BJ (cell line): Measurements from ENCODE around the gene PARP8. TPM values are rescaled to one million over a fixed set of nuclear protein-coding genes. Genes with fewer than 3 reads are reported as not detected.

Source experiments
- CTCF ChIA-PET: fragments of 350-600 bp; formaldehyde crosslinking; extraction: SDS; loops from one replicate; lab custom pipeline; 2021; ENCODE audit warnings: antibody characterized with exemption, inconsistent platforms; lab: Yijun Ruan, JAX
- POLR2A ChIA-PET: fragments of 300-600 bp; sonication (Branson Sonifier 250); formaldehyde crosslinking; extraction: SDS; loops from one replicate; lab custom pipeline; 2021; ENCODE audit warnings: antibody characterized with exemption; lab: Charles Lee
- DNase-seq: peaks from one replicate; pipeline ENCODE4 v3.0.0-alpha.2; 2011; ENCODE audit warnings: low read depth
- H3K27me3 ChIP-seq: 2 replicates; pipeline ENCODE4 v1.6.0; 2011; ENCODE audit warnings: low read length; ENCODE audit not compliant: control insufficient read depth, insufficient read depth
- H3K36me3 ChIP-seq: 2 replicates; pipeline ENCODE4 v1.5.1; 2011; ENCODE audit warnings: low read length; ENCODE audit not compliant: control insufficient read depth, insufficient read depth
- H3K4me3 ChIP-seq: 2 replicates; pipeline ENCODE4 v1.5.1; 2011; ENCODE audit warnings: low read depth, mild to moderate bottlenecking, control low read depth, low read length
- polyA plus RNA-seq: library from polyadenylated mRNA; depleted of rRNA; stranded (reverse); fragments of >200 nt; gene quantifications from 2 replicates; pipeline ENCODE4 v1.2.3, GENCODE V29; 2011
- TF ChIP-seq, protein P1 (sequence below): IDR thresholded peaks from 2 replicates; pipeline ENCODE4 v1.5.1; 2011; ENCODE audit warnings: low read depth, mild to moderate bottlenecking, control low read depth, inconsistent platforms, low read length, moderate library complexity; ENCODE audit not compliant: insufficient read depth

PARP8 gene
- polyA plus RNA-seq, 1 experiment, result 5.0 TPM

DNA sequence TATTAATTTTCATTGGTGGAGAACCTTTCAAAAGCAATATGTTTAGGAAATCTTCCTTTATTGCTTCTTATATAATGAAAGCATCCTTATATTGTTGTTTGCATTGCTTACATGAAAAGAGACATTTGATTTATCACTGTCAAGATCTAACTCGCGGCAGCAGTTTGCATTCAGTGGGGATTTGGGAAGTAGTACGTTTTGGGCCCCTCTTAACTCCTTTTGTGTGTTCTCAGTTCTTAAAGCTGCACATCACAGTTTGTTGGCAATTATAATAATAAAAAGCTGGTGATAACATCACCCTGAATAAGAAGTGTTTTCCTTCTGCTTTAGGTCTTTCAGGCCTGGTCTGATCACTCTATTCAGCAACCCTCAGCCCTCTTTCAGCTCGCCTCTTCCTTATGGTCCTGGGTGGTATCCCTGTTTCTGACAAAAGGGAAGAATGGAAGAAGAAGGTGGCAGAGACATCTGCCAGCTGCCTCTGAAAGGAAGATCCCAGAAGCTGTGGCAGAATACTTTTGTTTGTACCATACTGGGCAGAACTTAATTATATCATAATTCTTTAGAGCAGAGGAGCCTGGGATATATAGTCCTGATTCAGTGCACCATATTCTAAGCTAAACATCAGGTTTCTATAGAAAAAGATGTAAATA lies 53.7 kb downstream of the PARP8 start:
- no peaks in the 10 kb centered on the region for H3K27me3 ChIP-seq
- TF ChIP-seq, protein P1, sequence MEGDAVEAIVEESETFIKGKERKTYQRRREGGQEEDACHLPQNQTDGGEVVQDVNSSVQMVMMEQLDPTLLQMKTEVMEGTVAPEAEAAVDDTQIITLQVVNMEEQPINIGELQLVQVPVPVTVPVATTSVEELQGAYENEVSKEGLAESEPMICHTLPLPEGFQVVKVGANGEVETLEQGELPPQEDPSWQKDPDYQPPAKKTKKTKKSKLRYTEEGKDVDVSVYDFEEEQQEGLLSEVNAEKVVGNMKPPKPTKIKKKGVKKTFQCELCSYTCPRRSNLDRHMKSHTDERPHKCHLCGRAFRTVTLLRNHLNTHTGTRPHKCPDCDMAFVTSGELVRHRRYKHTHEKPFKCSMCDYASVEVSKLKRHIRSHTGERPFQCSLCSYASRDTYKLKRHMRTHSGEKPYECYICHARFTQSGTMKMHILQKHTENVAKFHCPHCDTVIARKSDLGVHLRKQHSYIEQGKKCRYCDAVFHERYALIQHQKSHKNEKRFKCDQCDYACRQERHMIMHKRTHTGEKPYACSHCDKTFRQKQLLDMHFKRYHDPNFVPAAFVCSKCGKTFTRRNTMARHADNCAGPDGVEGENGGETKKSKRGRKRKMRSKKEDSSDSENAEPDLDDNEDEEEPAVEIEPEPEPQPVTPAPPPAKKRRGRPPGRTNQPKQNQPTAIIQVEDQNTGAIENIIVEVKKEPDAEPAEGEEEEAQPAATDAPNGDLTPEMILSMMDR, result no peak
- H3K4me3 ChIP-seq, result no peak overlapping the region
- ChIA-PET POLR2A (no interaction called here), CTCF (interaction anchor here (1.1 kb wide), 1 partner anchor 57 kb away, joined by 3 read pairs; no protein-coding TSS in a partner anchor)
- no peaks in the 10 kb centered on the region for H3K36me3 ChIP-seq
- DNase-seq, result no peak

DNA sequence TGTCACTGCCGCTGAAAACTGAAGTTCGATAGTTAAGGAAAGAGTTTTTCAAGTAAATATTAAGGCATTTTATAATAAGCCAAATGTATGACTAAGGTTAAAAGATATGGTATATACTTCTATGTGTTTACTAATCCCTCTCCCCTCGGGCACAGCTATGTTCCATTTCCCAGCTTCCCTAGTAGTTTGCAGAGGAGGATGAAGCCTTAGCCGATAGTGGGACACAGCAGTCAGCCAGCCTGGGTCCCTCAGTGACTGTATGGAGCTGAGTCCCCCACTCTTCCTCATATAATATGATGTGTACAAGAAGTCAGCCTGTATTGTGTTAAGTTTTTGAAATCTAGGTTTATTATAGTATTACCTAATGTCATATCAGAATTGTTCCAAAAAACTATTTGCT lies 55.8 kb downstream of the PARP8 start:
- H3K27me3 ChIP-seq, result no peaks in the 10 kb centered on the region
- H3K4me3 ChIP-seq, result no peak overlapping the region
- no peak for DNase-seq
- POLR2A ChIA-PET, result no interaction called here
- TF ChIP-seq, protein P1, result no peak
- CTCF ChIA-PET, result no interaction called here
- no peaks in the 10 kb centered on the region for H3K36me3 ChIP-seq

DNA sequence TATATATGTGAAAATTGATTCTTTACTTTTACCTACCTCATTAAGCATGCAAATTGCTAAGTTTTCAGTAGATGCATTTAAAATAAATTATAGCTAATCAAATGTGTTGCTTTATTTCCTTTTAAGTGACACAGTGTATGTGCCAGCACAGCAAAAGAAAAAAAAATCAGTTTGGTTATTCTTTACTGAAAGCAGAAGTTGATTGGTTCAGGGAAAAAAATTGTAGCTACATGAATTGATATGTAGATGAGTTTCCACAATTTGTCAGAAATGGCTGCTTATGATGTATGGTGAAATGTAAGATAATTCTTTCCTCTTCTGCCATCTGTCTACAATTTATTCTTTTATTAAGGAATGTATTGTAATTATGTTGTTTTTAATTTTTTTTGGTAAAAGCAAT lies 57.8 kb downstream of the PARP8 start:
- TF ChIP-seq, protein P1, result no peak
- no peaks in the 10 kb centered on the region for H3K27me3 ChIP-seq
- POLR2A ChIA-PET, result interaction anchor here (0.7 kb wide), 1 partner anchor 31 kb away, joined by 3 read pairs; no protein-coding TSS in a partner anchor
- H3K36me3 ChIP-seq, result no peaks in the 10 kb centered on the region
- DNase-seq, result no peak
- CTCF ChIA-PET, result interaction anchor here (0.9 kb wide), 1 partner anchor 21 kb away, joined by 3 read pairs; no protein-coding TSS in a partner anchor
- H3K4me3 ChIP-seq, result no peak overlapping the region

DNA sequence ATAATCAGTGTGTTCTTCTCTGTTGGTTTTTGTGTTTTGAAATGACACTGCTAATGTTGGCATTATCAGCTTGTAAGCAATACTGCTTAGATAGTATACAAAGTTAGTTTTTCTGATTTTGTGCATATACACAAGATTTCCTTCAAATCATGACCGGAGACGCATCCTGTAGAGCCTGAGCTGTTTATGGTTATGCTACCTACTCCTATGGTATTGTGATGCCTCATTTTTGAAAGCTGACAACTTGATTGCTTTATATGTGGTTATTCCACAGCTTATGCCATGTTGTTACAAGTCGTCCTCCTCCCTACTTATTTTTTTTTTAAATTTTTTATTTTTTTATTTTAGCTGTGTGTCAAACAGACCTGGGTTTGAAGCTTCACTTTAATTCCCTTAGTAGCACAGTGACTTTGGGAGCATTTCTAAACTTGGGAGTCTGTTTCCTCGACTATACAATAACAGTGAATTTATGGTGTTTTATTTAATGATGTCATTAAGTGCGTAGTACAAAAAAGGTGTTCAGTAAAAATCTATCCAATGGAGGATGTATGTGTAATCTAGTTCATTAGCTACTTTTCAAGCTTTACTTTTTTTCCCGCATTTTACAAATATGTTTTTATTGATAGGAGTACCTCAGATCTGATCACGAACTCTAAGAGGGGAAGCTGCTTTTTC lies 59.5 kb downstream of the PARP8 start:
- no peaks in the 10 kb centered on the region for H3K27me3 ChIP-seq
- POLR2A ChIA-PET, result no interaction called here
- TF ChIP-seq, protein P1, result no peak
- H3K36me3 ChIP-seq, result no peaks in the 10 kb centered on the region
- CTCF ChIA-PET, result no interaction called here
- no peak for DNase-seq
- no peak overlapping the region for H3K4me3 ChIP-seq

DNA sequence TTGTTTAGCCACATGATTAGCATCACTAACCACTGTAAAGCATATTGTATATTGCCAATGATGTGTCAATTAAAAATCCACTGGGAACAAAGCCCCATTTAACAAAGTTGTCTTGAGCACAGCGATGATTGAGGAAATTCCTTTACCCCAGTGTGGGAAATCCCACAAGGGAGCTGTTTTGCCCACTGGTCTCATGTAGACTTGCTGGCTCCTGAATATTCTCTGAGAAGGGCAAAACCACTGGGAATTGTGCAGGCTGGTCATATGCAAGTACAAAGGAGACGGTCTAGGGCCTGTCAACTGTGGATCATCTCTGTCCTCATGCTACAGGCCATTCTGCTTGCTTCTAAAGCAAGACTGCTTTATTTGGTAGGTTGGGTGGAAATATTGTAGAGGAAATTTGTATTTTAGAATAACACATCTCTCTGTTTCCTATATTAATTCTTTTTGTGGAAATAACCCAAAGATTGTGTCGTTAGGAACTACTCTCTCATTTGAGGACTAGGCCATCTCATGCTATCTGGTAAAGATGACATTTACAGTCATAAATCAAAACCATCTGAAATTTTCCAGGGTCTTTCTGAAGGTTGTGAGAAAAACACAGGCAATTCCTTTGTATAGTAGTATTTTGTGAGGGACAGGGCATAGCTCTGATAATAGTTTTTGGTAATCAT lies 60.2 kb downstream of the PARP8 start:
- ChIA-PET CTCF (no interaction called here), POLR2A (no interaction called here)

More for the DNA sequence above, 60.2 kb downstream of the PARP8 start:
- H3K36me3 ChIP-seq, result no peaks in the 10 kb centered on the region
- no peaks in the 10 kb centered on the region for H3K27me3 ChIP-seq
- TF ChIP-seq, protein P1, result no peak
- no peak overlapping the region for H3K4me3 ChIP-seq
- no peak for DNase-seq
